Endothelial cell of umbilical vein (primary cell): ENCODE results near the gene ITGA1. TPM values are rescaled to one million over a fixed set of nuclear protein-coding genes. Genes with fewer than 3 reads are reported as not detected.

ENCODE experiments used
- BruUV-seq: library from RNA; stranded (reverse); fragments of 400-500 nt; replicated peaks from 2 replicates; lab custom pipeline; 2021; lab: Mats Ljungman, UMichigan
- CTCF ChIA-PET: fragments of 300-600, 350-600 bp; sonication (Branson Sonifier 250); formaldehyde crosslinking; loops from one replicate; lab custom pipeline; 2021; ENCODE audit warnings: antibody characterized with exemption, inconsistent platforms; lab: Charles Lee
- POLR2A ChIA-PET: fragments of 300-600, 350-600 bp; sonication (Branson Sonifier 250); formaldehyde crosslinking; loops from one replicate; lab custom pipeline; 2021; ENCODE audit warnings: antibody characterized with exemption, inconsistent platforms; lab: Charles Lee
- DNase-seq: peaks from one replicate; pipeline ENCODE4 v3.0.0-alpha.2; 2011; ENCODE audit warnings: low read depth, low spot score
- FAIRE-seq: peaks from 2 replicates; lab custom pipeline; 2011; peaks lifted over from hg19 to GRCh38; lab: Jason Lieb, UNC
- H2AFZ ChIP-seq: 2 replicates; pipeline ENCODE4 v1.6.0; 2012; ENCODE audit warnings: low read depth, low read length, control low read depth, inconsistent platforms
- H3K27ac ChIP-seq: 2 replicates; pipeline ENCODE4 v1.5.1; 2011; ENCODE audit warnings: low read depth, mild to moderate bottlenecking, control low read depth, low read length, moderate library complexity; ENCODE audit not compliant: insufficient read depth
- H3K27me3 ChIP-seq, 2 experiments: 2 replicates each; pipeline versions ENCODE4 v1.6.0 to v1.6.1; 2011; ENCODE audit warnings: low read length in 2 of 2, mixed read lengths in 1 of 2; ENCODE audit not compliant: control insufficient read depth in 2 of 2, insufficient read depth in 2 of 2
- H3K36me3 ChIP-seq, 2 experiments: 2 replicates in 1 of 2; 3 replicates in 1 of 2; pipeline ENCODE4 v1.5.1; 2011; ENCODE audit warnings: low read length in 2 of 2, mild to moderate bottlenecking in 1 of 2, moderate library complexity in 1 of 2; ENCODE audit not compliant: control insufficient read depth in 2 of 2, insufficient read depth in 2 of 2; ENCODE audit errors: extremely low read depth in 1 of 2
- H3K4me1 ChIP-seq: 3 replicates; pipeline ENCODE4 v1.5.1; 2011; ENCODE audit warnings: mild to moderate bottlenecking, low read length; ENCODE audit not compliant: control insufficient read depth, insufficient read depth; ENCODE audit errors: extremely low read depth
- H3K4me2 ChIP-seq: 2 replicates; pipeline ENCODE4 v1.6.1; 2011; ENCODE audit warnings: low read length, control low read depth, mixed read lengths; ENCODE audit not compliant: insufficient read depth
- H3K4me3 ChIP-seq, 3 experiments: fragments of 200-600 bp in 1 of 3; sonication (generic), shearing (Covaris generic) in 1 of 3; replicated peaks in 1 of 3; 2 replicates each; pipeline ENCODE4 v1.5.1; 2011 to 2016; ENCODE audit warnings: control low read depth in 3 of 3, low read length in 3 of 3, mild to moderate bottlenecking in 2 of 3, inconsistent platforms in 1 of 3, low read depth in 1 of 3, moderate library complexity in 1 of 3; ENCODE audit not compliant: insufficient read depth in 1 of 3
- H3K79me2 ChIP-seq: 2 replicates; pipeline ENCODE4 v1.6.0; 2012; ENCODE audit warnings: low read length, inconsistent platforms; ENCODE audit not compliant: control insufficient read depth, insufficient read depth
- H3K9ac ChIP-seq: replicated peaks from 2 replicates; pipeline ENCODE3; 2011; ENCODE audit warnings: low read length, control low read depth; ENCODE audit not compliant: insufficient read depth; ENCODE audit errors: extremely low read depth
- H3K9me1 ChIP-seq: replicated peaks from 3 replicates; pipeline ENCODE4 v1.6.0; 2011; ENCODE audit warnings: mild to moderate bottlenecking, low read length; ENCODE audit not compliant: control insufficient read depth, insufficient read depth; ENCODE audit errors: extremely low read depth
- H3K9me3 ChIP-seq: replicated peaks from 2 replicates; pipeline ENCODE4 v1.5.1; 2012; ENCODE audit warnings: low read length, inconsistent platforms; ENCODE audit not compliant: control insufficient read depth, insufficient read depth
- H4K20me1 ChIP-seq: replicated peaks from 2 replicates; pipeline ENCODE3; 2011; ENCODE audit warnings: mild to moderate bottlenecking, low read length; ENCODE audit not compliant: control insufficient read depth, insufficient read depth; ENCODE audit errors: extremely low read depth
- GATA2 ChIP-seq: IDR thresholded peaks from 2 replicates; pipeline ENCODE4 v1.7.0; 2011; ENCODE audit warnings: low read depth, mild to moderate bottlenecking, moderate library complexity, mixed read lengths, low read length; ENCODE audit not compliant: insufficient read length, insufficient read depth
- JUN ChIP-seq: IDR thresholded peaks from 2 replicates; pipeline ENCODE4 v1.6.1; 2011; ENCODE audit warnings: borderline replicate concordance, low read depth; ENCODE audit not compliant: insufficient read length, insufficient read depth
- MYC ChIP-seq: IDR thresholded peaks from one replicate; pipeline ENCODE4 v1.6.1; 2011; ENCODE audit warnings: mild to moderate bottlenecking, low read depth, low read length
- POLR2A ChIP-seq: IDR thresholded peaks from 2 replicates; pipeline ENCODE4 v1.6.1; 2012; ENCODE audit warnings: low read depth, mild to moderate bottlenecking, control low read depth, low read length
- POLR2AphosphoS5 ChIP-seq: IDR thresholded peaks from 2 replicates; pipeline ENCODE4 v1.6.1; 2012; ENCODE audit warnings: low read depth, mild to moderate bottlenecking, control low read depth, low read length, moderate library complexity; ENCODE audit not compliant: insufficient read depth
- dilution Hi-C: fragments of 300-500 bp; cut with MboI; formaldehyde crosslinking; loops from one replicate; pipeline ENCODE4 v1.15.0; 2019; ENCODE audit warnings: low sequenced_read_pairs; ENCODE audit not compliant: extremely low pct_ligation_motif_present
- intact Hi-C: fragments of 100-400 bp; cut with micrococcal nuclease; formaldehyde crosslinking; loops from one replicate; pipeline ENCODE4 v1.10.0; 2022
- polyA plus RNA-seq, 4 experiments: library from polyadenylated mRNA; depleted of rRNA in 3 of 4; stranded (reverse) in 3 of 4; unstranded in 1 of 4; fragments of >200 nt; gene quantifications; 2 replicates each; pipeline versions ENCODE4 v1.2.1 to v1.2.3, GENCODE V29; 2011 to 2012; ENCODE audit warnings: missing spikeins in 1 of 4
- total RNA-seq: library from RNA; stranded (reverse); gene quantifications from 2 replicates; pipeline ENCODE4 v1.2.3, GENCODE V29; 2021
- TF ChIP-seq, protein P1 (sequence below): IDR thresholded peaks from 2 replicates; pipeline ENCODE4 v1.6.1; 2011; ENCODE audit not compliant: insufficient read depth, insufficient read length
- TF ChIP-seq, protein P2 (sequence below), 2 donors: IDR thresholded peaks; 1 replicate in 1 of 2; 2 replicates in 1 of 2; pipeline ENCODE4 v1.5.1; 2011; ENCODE audit warnings: low read length in 2 of 2, mild to moderate bottlenecking in 2 of 2, moderate library complexity in 2 of 2, control low read depth in 1 of 2, inconsistent platforms in 1 of 2, low read depth in 1 of 2; ENCODE audit not compliant: insufficient read depth in 1 of 2; ENCODE audit errors: extremely low read depth in 1 of 2

Gene ITGA1
- total and polyA plus RNA-seq, 2 donors (not counting 3 experiments of a cell fraction or from before 2014, with no cell fraction given): 0.65 to 1.9 TPM

DNA sequence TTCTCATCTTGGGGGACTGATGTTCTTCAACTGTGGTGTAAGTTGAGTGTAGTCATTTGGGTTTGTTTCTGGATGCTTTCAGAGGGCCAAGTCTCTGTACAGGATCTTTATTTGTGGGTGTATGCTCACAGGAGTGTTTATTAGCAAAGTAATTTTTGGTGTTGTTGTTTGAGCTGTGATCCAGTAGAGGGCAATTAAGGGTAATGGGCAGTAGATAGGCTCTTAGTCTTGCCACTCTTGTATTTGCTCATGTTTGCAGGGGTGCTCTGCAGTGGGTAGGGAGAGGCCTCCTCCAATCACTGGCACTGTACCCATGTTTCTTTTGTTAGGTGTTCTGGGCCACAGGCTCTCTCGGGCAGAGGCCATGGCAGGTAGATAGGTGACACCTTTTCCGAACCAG lies 155.6 kb downstream of the ITGA1 start:
- FAIRE-seq: peak; percentile 70
- intact Hi-C loops: loop anchor here (1.0 kb wide), 1 partner anchor 153 kb away; no protein-coding TSS in a partner anchor
- no peaks in the 10 kb centered on the region for H3K9me3 ChIP-seq
- dilution Hi-C loops: no loop called here
- no peak overlapping the region for H3K4me2 ChIP-seq
- peaks cover under 1% of the 10 kb centered on the region for H4K20me1 ChIP-seq
- ChIA-PET POLR2A (no interaction called here), CTCF (interaction anchor here (0.6 to 4.7 kb wide), 25 partner anchors 11 to 250 kb away, joined by 3 to 28 read pairs (median 4); partner anchors contain the start of gene ITGA2)
- H3K4me3 ChIP-seq: no peak overlapping the region
- no peaks in the 10 kb centered on the region for H3K9me1 ChIP-seq
- no peaks in the 10 kb centered on the region for H3K36me3 ChIP-seq
- H3K4me1 ChIP-seq: peaks cover 26% of the 10 kb centered on the region
- H2AFZ ChIP-seq: peak overlapping the region; percentile 24
- TF ChIP-seq, protein P1, sequence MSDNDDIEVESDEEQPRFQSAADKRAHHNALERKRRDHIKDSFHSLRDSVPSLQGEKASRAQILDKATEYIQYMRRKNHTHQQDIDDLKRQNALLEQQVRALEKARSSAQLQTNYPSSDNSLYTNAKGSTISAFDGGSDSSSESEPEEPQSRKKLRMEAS: no peak
- TF ChIP-seq GATA2: no peak
- TF ChIP-seq MYC: no peak
- TF ChIP-seq, protein P2, sequence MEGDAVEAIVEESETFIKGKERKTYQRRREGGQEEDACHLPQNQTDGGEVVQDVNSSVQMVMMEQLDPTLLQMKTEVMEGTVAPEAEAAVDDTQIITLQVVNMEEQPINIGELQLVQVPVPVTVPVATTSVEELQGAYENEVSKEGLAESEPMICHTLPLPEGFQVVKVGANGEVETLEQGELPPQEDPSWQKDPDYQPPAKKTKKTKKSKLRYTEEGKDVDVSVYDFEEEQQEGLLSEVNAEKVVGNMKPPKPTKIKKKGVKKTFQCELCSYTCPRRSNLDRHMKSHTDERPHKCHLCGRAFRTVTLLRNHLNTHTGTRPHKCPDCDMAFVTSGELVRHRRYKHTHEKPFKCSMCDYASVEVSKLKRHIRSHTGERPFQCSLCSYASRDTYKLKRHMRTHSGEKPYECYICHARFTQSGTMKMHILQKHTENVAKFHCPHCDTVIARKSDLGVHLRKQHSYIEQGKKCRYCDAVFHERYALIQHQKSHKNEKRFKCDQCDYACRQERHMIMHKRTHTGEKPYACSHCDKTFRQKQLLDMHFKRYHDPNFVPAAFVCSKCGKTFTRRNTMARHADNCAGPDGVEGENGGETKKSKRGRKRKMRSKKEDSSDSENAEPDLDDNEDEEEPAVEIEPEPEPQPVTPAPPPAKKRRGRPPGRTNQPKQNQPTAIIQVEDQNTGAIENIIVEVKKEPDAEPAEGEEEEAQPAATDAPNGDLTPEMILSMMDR (IDR thresholded peaks at IDR 0.05; ENCODE audit: extremely low read depth in 1 of 2, insufficient read depth in 1 of 2, low read depth in 1 of 2, low read length in 2 of 2): peak; percentile 23 to 44
- no peak overlapping the region for H3K27ac ChIP-seq
- H3K9ac ChIP-seq: no peak overlapping the region
- H3K27me3 ChIP-seq: no peaks in the 10 kb centered on the region
- peak; percentile 31 for DNase-seq
- no peaks in the 10 kb centered on the region for H3K79me2 ChIP-seq
- BruUV-seq: no TSS peak

- ChIA-PET CTCF (interaction anchor here (0.6 to 4.7 kb wide), 25 partner anchors 11 to 251 kb away, joined by 3 to 28 read pairs (median 4); partner anchors contain the start of gene ITGA2), POLR2A (no interaction called here)
- intact Hi-C loops: loop anchor here (1.0 kb wide), 1 partner anchor 152 kb away; no protein-coding TSS in a partner anchor
- peak overlapping the region; percentile 36 for H2AFZ ChIP-seq
- no peak overlapping the region for H3K27ac ChIP-seq
- FAIRE-seq: no peak
- H3K4me1 ChIP-seq: peaks cover 30% of the 10 kb centered on the region
- no peak overlapping the region for H3K4me3 ChIP-seq
- dilution Hi-C loops: no loop called here
- H3K36me3 ChIP-seq: no peaks in the 10 kb centered on the region
- no peak for TF ChIP-seq JUN
- TF ChIP-seq, protein P2 (IDR thresholded peaks at IDR 0.05; ENCODE audit: extremely low read depth in 1 of 2, insufficient read depth in 1 of 2, low read depth in 1 of 2, low read length in 2 of 2): no peak
- no peak for TF ChIP-seq POLR2A
- TF ChIP-seq POLR2AphosphoS5: no peak
- TF ChIP-seq, protein P1: no peak
- H3K79me2 ChIP-seq: no peaks in the 10 kb centered on the region
- no peak for DNase-seq
- no TSS peak for BruUV-seq
- no peak overlapping the region for H3K9ac ChIP-seq
- H3K4me2 ChIP-seq: no peak overlapping the region
- no peaks in the 10 kb centered on the region for H3K9me3 ChIP-seq
- H3K9me1 ChIP-seq: no peaks in the 10 kb centered on the region
- H3K27me3 ChIP-seq: no peaks in the 10 kb centered on the region
- H4K20me1 ChIP-seq: no peaks in the 10 kb centered on the region
These were observed 156.1 kb downstream of the ITGA1 start for GRCh38 chr5:52943808-52944207.
